ENCODE measurements around the gene FCGBP.
A peak's percentile ranks its signal among the peaks of the same experiment; 100 is the strongest.
"Not testable (repeated sequence)": the region's sequence is repeated elsewhere in the genome, so short reads cannot be mapped to it uniquely, and the experiment has no call there.

The FCGBP gene

GRCh38 chr19:39934584-39935363 lies at the start of gene FCGBP:
Gene FCGBP (minus strand): TSS chr19:39934634.
- DNase-seq (ENCODE audit: low spot score), result no peak

GRCh38 chr19:39983695-39984300 lies 49.4 kb upstream of the FCGBP start:
- DNase-seq (ENCODE audit: low spot score), result no peak

- no peak for DNase-seq (ENCODE audit: low spot score)
Observed at GRCh38 chr19:39982883-39983282, 48.4 kb upstream of the FCGBP start.

- no peak for DNase-seq (ENCODE audit: low spot score)
Observed at GRCh38 chr19:39974377-39975155, 40.1 kb upstream of the FCGBP start.

GRCh38 chr19:39971380-39972035 lies 37.1 kb upstream of the FCGBP start:
- no peak for DNase-seq (ENCODE audit: low spot score)

- DNase-seq (ENCODE audit: low spot score), result peak; percentile 99
Observed at GRCh38 chr19:39970675-39971379, 36.4 kb upstream of the FCGBP start, which contains the start of gene PSMC4. Gene PSMC4 (plus strand): TSS chr19:39971165. CDS start chr19:39971203, 38 bp downstream.

- DNase-seq (ENCODE audit: low spot score), result no peak
Observed at GRCh38 chr19:39970425-39970674, 35.9 kb upstream of the FCGBP start.

GRCh38 chr19:39969681-39970424 lies 35.4 kb upstream of the FCGBP start:
- DNase-seq (ENCODE audit: low spot score), result no peak

GRCh38 chr19:39969266-39969665 lies 34.8 kb upstream of the FCGBP start:
- no peak for DNase-seq (ENCODE audit: low spot score)

GRCh38 chr19:39968789-39969188 lies 34.4 kb upstream of the FCGBP start:
- no peak for DNase-seq (ENCODE audit: low spot score)

GRCh38 chr19:39967561-39967960 lies 33.1 kb upstream of the FCGBP start:
- DNase-seq (ENCODE audit: low spot score), result no peak

- no peak for DNase-seq (ENCODE audit: low spot score)
Observed at GRCh38 chr19:39966617-39967016, 32.2 kb upstream of the FCGBP start.

GRCh38 chr19:39963898-39964297 lies 29.5 kb upstream of the FCGBP start:
- DNase-seq (ENCODE audit: low spot score), result no peak

- DNase-seq (ENCODE audit: low spot score), result not testable (repeated sequence)
Observed at GRCh38 chr19:39959407-39959806, 25.0 kb upstream of the FCGBP start.

- not testable (repeated sequence) for DNase-seq (ENCODE audit: low spot score)
Observed at GRCh38 chr19:39958942-39959341, 24.5 kb upstream of the FCGBP start.

GRCh38 chr19:39957886-39958285 lies 23.5 kb upstream of the FCGBP start:
- not testable (repeated sequence) for DNase-seq (ENCODE audit: low spot score)

GRCh38 chr19:39953915-39954314 lies 19.5 kb upstream of the FCGBP start:
- no peak for DNase-seq (ENCODE audit: low spot score)

- DNase-seq (ENCODE audit: low spot score), result no peak
Observed at GRCh38 chr19:39951686-39952085, 17.3 kb upstream of the FCGBP start.

GRCh38 chr19:39951065-39951650 lies 16.7 kb upstream of the FCGBP start:
- DNase-seq (ENCODE audit: low spot score), result no peak

- no peak for DNase-seq (ENCODE audit: low spot score)
Observed at GRCh38 chr19:39949026-39949747, 14.8 kb upstream of the FCGBP start.
